IPS-NIHi7 (cell line): ENCODE measurements around the gene AMFR.

Experiments used
- DNase-seq: peaks from one replicate; pipeline ENCODE4 v3.0.0; 2012; ENCODE audit warnings: mixed read lengths; ENCODE audit errors: extremely low spot score

The AMFR gene

GRCh38 chr16:56362706-56363105 lies 62.6 kb downstream of the AMFR start:
- DNase-seq: no peak

- no peak for DNase-seq
Observed at GRCh38 chr16:56362057-56362655, 63.2 kb downstream of the AMFR start.

GRCh38 chr16:56360117-56361008 lies 65.0 kb downstream of the AMFR start:
- no peak for DNase-seq

- DNase-seq: peak; percentile 75
Observed at GRCh38 chr16:56357765-56358322, 67.5 kb downstream of the AMFR start.

- no peak for DNase-seq
Observed at GRCh38 chr16:56357241-56357764, 68.0 kb downstream of the AMFR start.

GRCh38 chr16:56356276-56357240 lies 68.8 kb downstream of the AMFR start:
- DNase-seq: peak; percentile 97

GRCh38 chr16:56355786-56356275 lies 69.5 kb downstream of the AMFR start:
- no peak for DNase-seq

- no peak for DNase-seq
Observed at GRCh38 chr16:56355221-56355620, 70.1 kb downstream of the AMFR start.

GRCh38 chr16:56354746-56355145 lies 70.6 kb downstream of the AMFR start:
- no peak for DNase-seq

- no peak for DNase-seq
Observed at GRCh38 chr16:56354016-56354415, 71.3 kb downstream of the AMFR start.

- no peak for DNase-seq
Observed at GRCh38 chr16:56353054-56353921, 72.1 kb downstream of the AMFR start.

- DNase-seq: no peak
Observed at GRCh38 chr16:56352351-56353053, 72.8 kb downstream of the AMFR start.

- no peak for DNase-seq
Observed at GRCh38 chr16:56351481-56351880, 73.9 kb downstream of the AMFR start.

GRCh38 chr16:56350491-56351405 lies 74.6 kb downstream of the AMFR start:
- no peak for DNase-seq

GRCh38 chr16:56349711-56350161 lies 75.6 kb downstream of the AMFR start:
- no peak for DNase-seq

GRCh38 chr16:56349086-56349415 lies 76.3 kb downstream of the AMFR start:
- DNase-seq: no peak

- DNase-seq: no peak
Observed at GRCh38 chr16:56348168-56349085, 76.9 kb downstream of the AMFR start.

GRCh38 chr16:56347670-56348069 lies 77.7 kb downstream of the AMFR start:
- DNase-seq: no peak
